Tibial nerve (tissue), 4 donors: ENCODE data around the gene APOB. TPM values are rescaled to one million over a fixed set of nuclear protein-coding genes. Genes with fewer than 3 reads are reported as not detected.

Experiments
- DNase-seq, 2 donors: peaks; one replicate each; pipeline ENCODE4 v3.0.0-alpha.2; 2019; ENCODE audit warnings: low spot score in 2 of 2
- H3K27ac ChIP-seq, 4 donors: fragments of 200-600 bp; sonication (generic) in 3 of 4; one replicate each; pipeline ENCODE4 v1.5.1; 2017 to 2019; ENCODE audit warnings: mild to moderate bottlenecking in 1 of 4
- H3K27me3 ChIP-seq, 2 donors: fragments of 200-600 bp; sonication (generic) in 1 of 2; one replicate each; pipeline versions ENCODE4 v1.5.1 to v1.6.0; 2017 to 2019
- H3K36me3 ChIP-seq, 3 donors: fragments of 200-600 bp; sonication (generic); one replicate each; pipeline ENCODE4 v1.5.1; 2018 to 2019
- H3K4me1 ChIP-seq, 4 donors: fragments of 200-600 bp; sonication (generic) in 3 of 4; one replicate each; pipeline ENCODE4 v1.5.1; 2017 to 2019
- H3K4me3 ChIP-seq, 4 donors: fragments of 200-600 bp; sonication (generic) in 3 of 4; one replicate each; pipeline ENCODE4 v1.5.1; 2017 to 2019; ENCODE audit warnings: mild to moderate bottlenecking in 1 of 4, moderate library complexity in 1 of 4
- H3K9me3 ChIP-seq, 4 donors: fragments of 200-600 bp; sonication (generic) in 3 of 4; one replicate each; pipeline ENCODE4 v1.5.1; 2017 to 2019
- EP300 ChIP-seq, 2 donors: sonication (generic); formaldehyde crosslinking; IDR thresholded peaks; one replicate each; pipeline ENCODE4 v1.6.1; 2017; ENCODE audit warnings: antibody characterized with exemption in 2 of 2, mild to moderate bottlenecking in 1 of 2
- POLR2A ChIP-seq, 2 donors: fragments of 450-650 bp; IDR thresholded peaks; one replicate each; pipeline ENCODE4 v1.6.1; 2017; ENCODE audit warnings: antibody characterized with exemption in 2 of 2, mild to moderate bottlenecking in 2 of 2, moderate library complexity in 2 of 2
- WGBS, 2 donors: methylation state at CpG; one replicate each; pipeline ENCODE4 v1.1.5; 2018; 5-methylcytosine and 5-hydroxymethylcytosine counted together
- total RNA-seq, 4 donors: library from RNA; depleted of rRNA; stranded (reverse); fragments of >200 nt; gene quantifications; one replicate each; pipeline ENCODE4 v1.1.0, GENCODE V29; 2016
- TF ChIP-seq, protein P1 (sequence below), 5 experiments: fragments of 200-600 bp in 3 of 5; fragments of 450-650 bp in 2 of 5; sonication (generic) in 3 of 5; IDR thresholded peaks; one replicate each; pipeline ENCODE4 v1.5.1; 2016 to 2019; ENCODE audit warnings: antibody characterized with exemption in 5 of 5, mild to moderate bottlenecking in 3 of 5, moderate library complexity in 2 of 5

APOB gene
- total RNA-seq, 4 donors from 2014 or later, result 2.1 to 4.2 (median 2.9) TPM

DNA sequence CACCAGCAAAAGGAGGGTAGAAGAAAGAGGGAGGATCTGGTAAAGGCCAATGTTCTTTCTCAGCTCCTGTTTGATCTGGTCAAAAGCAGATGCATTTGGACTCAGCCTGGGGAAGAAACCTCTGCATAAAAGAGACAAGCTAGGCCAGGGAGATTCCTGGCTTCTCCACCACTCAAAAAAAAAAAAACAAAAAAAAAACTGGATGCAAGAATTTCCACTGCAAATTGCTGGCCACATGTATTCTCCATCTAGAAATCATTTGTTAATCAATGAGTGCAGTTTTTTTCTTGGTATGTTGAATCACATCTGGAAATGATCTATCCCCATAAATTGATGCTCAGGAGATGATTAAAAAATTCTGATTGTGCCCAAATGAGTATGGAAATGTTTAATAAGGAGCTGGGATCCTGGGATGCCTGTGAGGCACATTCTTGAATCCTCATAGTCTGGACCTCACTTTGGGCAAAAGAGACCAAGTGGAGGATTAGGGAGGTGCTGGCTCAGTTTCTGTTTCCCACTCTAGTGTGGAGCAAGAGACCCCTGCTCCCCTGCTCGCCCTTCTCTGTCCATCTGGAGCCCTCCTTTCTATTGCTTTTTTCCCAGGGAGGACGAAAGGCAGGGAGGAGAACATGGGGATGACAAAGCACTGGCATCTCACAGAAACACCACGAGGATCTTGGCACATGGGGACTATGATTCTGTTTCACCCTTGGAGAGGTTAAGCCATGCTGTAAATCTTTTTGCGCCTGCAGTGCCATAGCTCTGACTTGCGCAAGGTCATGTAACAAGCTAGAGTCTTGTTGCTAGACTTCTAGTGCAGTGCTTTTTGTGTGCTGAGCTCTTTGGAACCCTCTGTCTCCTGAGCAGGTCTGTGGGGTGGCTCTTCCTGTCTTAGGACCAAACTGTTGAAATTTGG lies 57.6 kb downstream of the APOB start:
- DNase-seq, result no peak
- Histone ChIP-seq H3K9me3 (no peaks in the 10 kb centered on the region), H3K4me3 (no peak overlapping the region), H3K27me3 (no peaks in the 10 kb centered on the region), H3K27ac (no peak overlapping the region), H3K4me1 (peaks cover 0 to 3% (median 0%) of the 10 kb centered on the region in 4 donors), H3K36me3 (no peaks in the 10 kb centered on the region)
- 63 to 68% methylated on average over 5 of the region's 5 CpGs for WGBS, 2 donors
- no peak for TF ChIP-seq POLR2A (IDR thresholded peaks at IDR 0.05)
- peak in 1 of 2 donors; percentile 63 for TF ChIP-seq EP300 (IDR thresholded peaks at IDR 0.05)

DNA sequence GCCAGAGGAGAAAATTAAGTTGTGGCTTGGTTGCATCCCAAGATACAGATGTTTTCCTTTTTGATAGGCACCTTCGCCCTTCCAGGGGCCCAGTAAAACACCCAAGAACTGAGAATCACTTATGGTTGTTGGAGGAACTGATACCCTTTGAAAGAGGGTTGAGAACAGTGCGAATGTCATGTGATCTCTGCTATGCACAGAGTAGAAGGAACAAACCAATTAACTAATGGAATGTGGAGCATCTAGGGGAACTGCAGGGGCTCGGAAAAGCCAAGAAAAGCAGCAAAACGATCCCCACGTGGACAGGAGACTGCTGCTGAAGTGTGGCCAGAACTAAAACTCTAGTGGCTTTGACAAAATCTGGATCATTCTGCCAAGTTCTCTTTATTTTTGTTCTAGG lies 58.8 kb downstream of the APOB start:
- DNase-seq, result no peak
- Histone ChIP-seq H3K36me3 (no peaks in the 10 kb centered on the region), H3K9me3 (no peaks in the 10 kb centered on the region), H3K4me1 (peaks cover 0 to 3% (median 0%) of the 10 kb centered on the region in 4 donors), H3K27me3 (no peaks in the 10 kb centered on the region), H3K4me3 (no peak overlapping the region), H3K27ac (no peak overlapping the region)
- TF ChIP-seq POLR2A (IDR thresholded peaks at IDR 0.05) (no peak), EP300 (IDR thresholded peaks at IDR 0.05) (no peak)
- TF ChIP-seq, protein P1, sequence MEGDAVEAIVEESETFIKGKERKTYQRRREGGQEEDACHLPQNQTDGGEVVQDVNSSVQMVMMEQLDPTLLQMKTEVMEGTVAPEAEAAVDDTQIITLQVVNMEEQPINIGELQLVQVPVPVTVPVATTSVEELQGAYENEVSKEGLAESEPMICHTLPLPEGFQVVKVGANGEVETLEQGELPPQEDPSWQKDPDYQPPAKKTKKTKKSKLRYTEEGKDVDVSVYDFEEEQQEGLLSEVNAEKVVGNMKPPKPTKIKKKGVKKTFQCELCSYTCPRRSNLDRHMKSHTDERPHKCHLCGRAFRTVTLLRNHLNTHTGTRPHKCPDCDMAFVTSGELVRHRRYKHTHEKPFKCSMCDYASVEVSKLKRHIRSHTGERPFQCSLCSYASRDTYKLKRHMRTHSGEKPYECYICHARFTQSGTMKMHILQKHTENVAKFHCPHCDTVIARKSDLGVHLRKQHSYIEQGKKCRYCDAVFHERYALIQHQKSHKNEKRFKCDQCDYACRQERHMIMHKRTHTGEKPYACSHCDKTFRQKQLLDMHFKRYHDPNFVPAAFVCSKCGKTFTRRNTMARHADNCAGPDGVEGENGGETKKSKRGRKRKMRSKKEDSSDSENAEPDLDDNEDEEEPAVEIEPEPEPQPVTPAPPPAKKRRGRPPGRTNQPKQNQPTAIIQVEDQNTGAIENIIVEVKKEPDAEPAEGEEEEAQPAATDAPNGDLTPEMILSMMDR (IDR thresholded peaks at IDR 0.05), result no peak
- 28 to 29% methylated on average over 5 of the region's 5 CpGs for WGBS, 2 donors

DNA sequence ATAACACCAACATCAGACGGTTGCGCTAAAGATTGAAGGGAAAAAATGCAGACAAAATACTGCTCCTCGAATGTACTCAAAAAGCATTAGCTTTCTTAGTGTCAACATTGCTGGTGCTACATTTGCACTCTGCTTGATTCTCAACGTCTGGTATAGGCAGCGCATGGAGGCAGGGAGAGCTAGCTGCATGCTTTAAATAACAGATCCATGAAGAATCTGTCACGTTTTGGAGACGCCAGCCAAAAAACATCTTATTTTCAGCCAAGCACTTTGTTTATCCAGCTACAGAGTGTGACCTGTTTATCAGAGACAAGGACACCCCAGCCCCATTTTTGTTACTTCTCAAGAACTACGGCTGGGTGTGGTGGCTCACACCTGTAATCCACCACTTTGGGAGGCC lies 59.5 kb downstream of the APOB start:
- no peaks in the 10 kb centered on the region for H3K36me3 ChIP-seq
- WGBS, 2 donors, result 80 to 89% methylated on average over 8 of the region's 8 CpGs
- no peak overlapping the region for H3K4me3 ChIP-seq
- H3K4me1 ChIP-seq, result peaks cover 0 to 3% (median 0%) of the 10 kb centered on the region in 4 donors
- H3K27me3 ChIP-seq, result no peaks in the 10 kb centered on the region
- no peak overlapping the region for H3K27ac ChIP-seq
- DNase-seq, result no peak
- TF ChIP-seq EP300 (IDR thresholded peaks at IDR 0.05) (no peak), POLR2A (IDR thresholded peaks at IDR 0.05) (no peak)
- TF ChIP-seq, protein P1 (IDR thresholded peaks at IDR 0.05), result no peak
- H3K9me3 ChIP-seq, result no peaks in the 10 kb centered on the region

DNA sequence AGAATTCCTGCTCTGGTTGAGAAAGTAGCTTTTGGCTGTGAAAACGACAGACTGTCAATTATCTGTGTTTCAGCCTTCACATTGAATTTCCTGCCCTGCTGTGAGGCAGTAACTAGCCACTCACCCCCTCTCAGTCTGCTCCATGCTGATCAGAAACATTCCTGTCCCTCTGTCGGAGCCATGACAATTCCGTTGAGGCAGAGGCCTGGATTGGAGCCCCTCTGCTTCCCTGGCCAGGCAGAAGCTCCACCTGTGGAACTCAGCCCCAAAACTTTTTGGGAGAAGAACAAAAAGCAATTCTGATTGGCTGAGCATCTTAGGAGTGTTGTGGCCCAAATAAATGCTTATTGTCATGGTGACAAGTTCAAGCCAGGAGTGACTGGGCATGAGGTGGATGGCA lies 60.0 kb downstream of the APOB start:
- DNase-seq, result no peak
- TF ChIP-seq EP300 (IDR thresholded peaks at IDR 0.05) (no peak), POLR2A (IDR thresholded peaks at IDR 0.05) (no peak)
- TF ChIP-seq, protein P1 (IDR thresholded peaks at IDR 0.05), result no peak
- H3K4me1 ChIP-seq, result peaks cover 0 to 3% (median 0%) of the 10 kb centered on the region in 4 donors
- H3K36me3 ChIP-seq, result no peaks in the 10 kb centered on the region
- no peaks in the 10 kb centered on the region for H3K9me3 ChIP-seq
- no peak overlapping the region for H3K4me3 ChIP-seq
- no peak overlapping the region for H3K27ac ChIP-seq
- WGBS, 2 donors, result 29 to 36% methylated on average over 3 of the region's 3 CpGs
- H3K27me3 ChIP-seq, result no peaks in the 10 kb centered on the region

DNA sequence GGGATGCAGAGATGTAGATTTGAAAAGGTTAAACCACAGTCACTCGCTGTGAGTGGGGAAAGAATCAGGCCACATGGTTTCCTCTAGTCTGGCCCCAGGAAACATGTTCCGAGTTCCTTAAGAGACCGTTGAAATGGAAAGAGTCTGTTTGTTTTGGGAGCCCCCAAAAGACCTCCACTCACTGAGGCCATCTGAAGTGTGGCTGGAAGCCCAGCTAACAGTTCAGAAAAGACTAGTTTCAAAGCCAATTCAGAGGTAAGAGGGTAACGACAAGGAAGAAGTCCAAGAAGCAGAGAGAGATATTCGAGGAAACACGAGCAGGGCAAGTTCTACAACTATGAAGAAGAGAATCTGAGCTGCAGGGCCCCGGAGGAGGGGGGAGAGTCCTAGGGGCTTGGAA lies 61.0 kb downstream of the APOB start:
- Histone ChIP-seq H3K36me3 (no peaks in the 10 kb centered on the region), H3K27me3 (no peaks in the 10 kb centered on the region), H3K9me3 (no peaks in the 10 kb centered on the region), H3K27ac (no peak overlapping the region), H3K4me1 (peaks cover 0 to 5% (median 0%) of the 10 kb centered on the region in 4 donors), H3K4me3 (no peak overlapping the region)
- no peak for DNase-seq
- 46 to 59% methylated on average over 7 of the region's 7 CpGs for WGBS, 2 donors
- no peak for TF ChIP-seq EP300 (IDR thresholded peaks at IDR 0.05)
- TF ChIP-seq, protein P1 (IDR thresholded peaks at IDR 0.05), result no peak
- no peak for TF ChIP-seq POLR2A (IDR thresholded peaks at IDR 0.05)
